Measurements from ENCODE around the gene E4F1. TPM values are rescaled to one million over a fixed set of nuclear protein-coding genes. Genes with fewer than 3 reads are reported as not detected.

Gene E4F1
- total and polyA plus RNA-seq, 9 of the 15 experiments (the other 6 are each of a cell fraction or from before 2014, with no cell fraction given) = 0.48 to 94.9 (median 20.4) TPM

- intact Hi-C loops (cut with micrococcal nuclease) = no loop called here
- H4K20me1 ChIP-seq (replicated peaks; ENCODE audit: control insufficient read depth, insufficient read depth, low read length) = no peaks in the 10 kb centered on the region
- DNase-seq (ENCODE audit: extremely low read depth in 1 of 4, low spot score in 3 of 4) (no peak), FAIRE-seq (no peak), ATAC-seq (no peak)
- H3K9me1 ChIP-seq (ENCODE audit: control insufficient read depth, insufficient read depth, low read length) = no peaks in the 10 kb centered on the region
- no peaks in the 10 kb centered on the region for H3K27me3 ChIP-seq (ENCODE audit: control insufficient read depth in 2 of 2, insufficient read depth in 2 of 2, low read length in 2 of 2)
- H3K27ac ChIP-seq (ENCODE audit: extremely low read depth, low read depth, low read length) = no peak overlapping the region
- BruUV-seq (replicated peaks) = no TSS peak
- H3K36me3 ChIP-seq (ENCODE audit: control insufficient read depth, insufficient read depth, low read length) = peaks cover 81% of the 10 kb centered on the region; the same call in 2 of the 3 replicates
- in situ Hi-C loops (cut with MboI) = no loop called here
- H3K9ac ChIP-seq (ENCODE audit: insufficient read depth in 1 of 2, low read depth in 2 of 2, low read length in 2 of 2) = no peak overlapping the region
- CTCF ChIA-PET (ENCODE audit: low intra/inter-chr PET ratio) = no interaction called here
- no peaks in the 10 kb centered on the region for H3K9me3 ChIP-seq (replicated peaks; ENCODE audit: control insufficient read depth, insufficient read depth, low read depth, low read length)
- H3K4me3 ChIP-seq = no peak overlapping the region
- POLR2A ChIA-PET = interaction anchor here (0.6 to 3.7 kb wide), 9 partner anchors 9 to 252 kb away, joined by 3 to 29 read pairs (median 3); partner anchors contain the start of genes E4F1 and NOXO1
- peaks cover 0 to 62% of the 10 kb centered on the region in 2 experiments; a peak in 2 of 5 replicates for H3K4me1 ChIP-seq (replicated peaks in 1 of 2; ENCODE audit: control insufficient read depth in 2 of 2, insufficient read depth in 2 of 2, low read length in 2 of 2)
- peaks cover 6% of the 10 kb centered on the region; the same call in 2 of the 3 replicates for H3K79me2 ChIP-seq (ENCODE audit: control insufficient read depth, insufficient read depth, low read length)
- H2AFZ ChIP-seq (ENCODE audit: low read depth, low read length) = no peak overlapping the region
- 92% methylated on average over 18 of the region's 28 CpGs for WGBS (ENCODE audit: insufficient coverage, low coverage, missing lambda C conversion rate)
- H3K4me2 ChIP-seq (ENCODE audit: insufficient read depth, low read length) = no peak overlapping the region
- no peak for TF ChIP-seq ZBTB17 (CRISPR knock-in tag; IDR thresholded peaks at IDR 0.05)
- TF ChIP-seq SUPT5H (IDR thresholded peaks at IDR 0.05) = 0 out of 2 replicates have a peak, but pooled peaks have one; percentile 16
- 0 out of 2 replicates have a peak, but pooled peaks have one; percentile 25 for TF ChIP-seq RBFOX2 (IDR thresholded peaks at IDR 0.05; ENCODE audit: low read depth, low read length)
- no peak for TF ChIP-seq PHF21A (IDR thresholded peaks at IDR 0.05; ENCODE audit: borderline replicate concordance, low read depth)
- TF ChIP-seq, protein P1, sequence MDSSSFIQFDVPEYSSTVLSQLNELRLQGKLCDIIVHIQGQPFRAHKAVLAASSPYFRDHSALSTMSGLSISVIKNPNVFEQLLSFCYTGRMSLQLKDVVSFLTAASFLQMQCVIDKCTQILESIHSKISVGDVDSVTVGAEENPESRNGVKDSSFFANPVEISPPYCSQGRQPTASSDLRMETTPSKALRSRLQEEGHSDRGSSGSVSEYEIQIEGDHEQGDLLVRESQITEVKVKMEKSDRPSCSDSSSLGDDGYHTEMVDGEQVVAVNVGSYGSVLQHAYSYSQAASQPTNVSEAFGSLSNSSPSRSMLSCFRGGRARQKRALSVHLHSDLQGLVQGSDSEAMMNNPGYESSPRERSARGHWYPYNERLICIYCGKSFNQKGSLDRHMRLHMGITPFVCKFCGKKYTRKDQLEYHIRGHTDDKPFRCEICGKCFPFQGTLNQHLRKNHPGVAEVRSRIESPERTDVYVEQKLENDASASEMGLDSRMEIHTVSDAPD (CRISPR knock-in tag; IDR thresholded peaks at IDR 0.05) = no peak
- TF ChIP-seq ATF1 (CRISPR knock-in tag; IDR thresholded peaks at IDR 0.05) = no peak
- TF ChIP-seq ATF1 (tag; IDR thresholded peaks at IDR 0.05) = no peak
- TF ChIP-seq CBFA2T2 (conservative IDR thresholded peaks at IDR 0.05) = no peak
- TF ChIP-seq ZNF407 (IDR thresholded peaks at IDR 0.05; ENCODE audit: low read depth) = no peak
- no peak for TF ChIP-seq KAT8 (IDR thresholded peaks at IDR 0.05; ENCODE audit: low read depth)
- TF ChIP-seq SNIP1 (IDR thresholded peaks at IDR 0.05; ENCODE audit: low read depth) = no peak
- peak; percentile 23; the same call in 1 of the 2 replicates for TF ChIP-seq POLR2A (conservative IDR thresholded peaks at IDR 0.05)
- no peak for TF ChIP-seq SIN3B (IDR thresholded peaks at IDR 0.05; ENCODE audit: low read depth)
- TF ChIP-seq RCOR1 (IDR thresholded peaks at IDR 0.05; ENCODE audit: borderline replicate concordance in 1 of 2, low read depth in 2 of 2, low read length in 2 of 2) = no peak
- no peak for TF ChIP-seq HEY1 (CRISPR knock-in tag; IDR thresholded peaks at IDR 0.05; ENCODE audit: borderline replicate concordance)
These were observed 9.8 kb downstream of the E4F1 start for GRCh38 chr16:2233046-2233775.

Measured in K562 (cell line).